B cell (primary cell): ENCODE measurements around the gene WDR5.

Experiments used
- CTCF ChIP-seq: fragments of 200-600 bp; IDR thresholded peaks from one replicate; pipeline ENCODE4 v1.8.0; 2022; ENCODE audit warnings: antibody characterized with exemption, mild to moderate bottlenecking
- EZH2 ChIP-seq: IDR thresholded peaks from 2 replicates; pipeline ENCODE4 v1.6.1; 2012; ENCODE audit warnings: borderline replicate concordance, low read depth, mild to moderate bottlenecking, moderate library complexity, low read length; ENCODE audit not compliant: insufficient read depth, poor library complexity, severe bottlenecking

GRCh38 chr9:134176599-134176968 lies 40.7 kb downstream of the WDR5 start:
- TF ChIP-seq CTCF = no peak
- no peak for TF ChIP-seq EZH2
